ENCODE measurements around the gene HLA-DMB.

The HLA-DMB gene

DNA sequence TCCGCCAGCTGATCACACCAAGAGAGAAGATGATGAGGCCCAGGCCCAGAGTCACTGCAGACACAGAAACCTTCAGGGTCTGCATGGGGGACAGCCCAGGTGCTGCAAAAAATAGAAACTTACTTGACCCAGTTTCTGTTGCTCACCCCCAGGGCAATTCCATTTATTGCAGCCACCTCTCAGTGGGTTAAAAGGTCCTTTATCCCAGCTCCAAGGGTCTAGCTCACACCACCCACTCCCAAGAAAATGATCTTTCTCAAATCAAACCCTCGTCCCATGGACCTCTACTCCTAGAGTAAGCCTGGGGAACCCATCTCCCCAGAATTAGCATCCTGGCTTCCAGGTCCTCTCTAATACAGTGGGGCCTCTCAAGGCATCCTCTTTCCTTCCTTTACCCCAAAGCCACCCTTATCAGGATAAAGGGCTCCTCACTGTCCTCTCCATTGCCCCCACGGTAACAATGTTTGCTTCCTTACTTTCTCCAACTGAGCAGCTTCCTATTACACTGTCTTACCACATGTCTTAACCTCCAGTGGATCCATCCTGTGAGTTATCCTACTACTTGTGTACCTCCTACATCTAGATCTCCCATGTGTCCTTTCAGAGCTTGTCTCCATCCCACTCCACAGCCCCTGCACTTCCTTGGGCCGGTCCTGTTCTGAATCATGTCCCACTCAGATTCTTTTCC lies 5.1 kb downstream of the HLA-DMB start:
- in situ Hi-C loops (cut with MboI; ENCODE audit: low sequenced_read_pairs, unreplicated experiment): no loop called here
- TF ChIP-seq, protein P1, sequence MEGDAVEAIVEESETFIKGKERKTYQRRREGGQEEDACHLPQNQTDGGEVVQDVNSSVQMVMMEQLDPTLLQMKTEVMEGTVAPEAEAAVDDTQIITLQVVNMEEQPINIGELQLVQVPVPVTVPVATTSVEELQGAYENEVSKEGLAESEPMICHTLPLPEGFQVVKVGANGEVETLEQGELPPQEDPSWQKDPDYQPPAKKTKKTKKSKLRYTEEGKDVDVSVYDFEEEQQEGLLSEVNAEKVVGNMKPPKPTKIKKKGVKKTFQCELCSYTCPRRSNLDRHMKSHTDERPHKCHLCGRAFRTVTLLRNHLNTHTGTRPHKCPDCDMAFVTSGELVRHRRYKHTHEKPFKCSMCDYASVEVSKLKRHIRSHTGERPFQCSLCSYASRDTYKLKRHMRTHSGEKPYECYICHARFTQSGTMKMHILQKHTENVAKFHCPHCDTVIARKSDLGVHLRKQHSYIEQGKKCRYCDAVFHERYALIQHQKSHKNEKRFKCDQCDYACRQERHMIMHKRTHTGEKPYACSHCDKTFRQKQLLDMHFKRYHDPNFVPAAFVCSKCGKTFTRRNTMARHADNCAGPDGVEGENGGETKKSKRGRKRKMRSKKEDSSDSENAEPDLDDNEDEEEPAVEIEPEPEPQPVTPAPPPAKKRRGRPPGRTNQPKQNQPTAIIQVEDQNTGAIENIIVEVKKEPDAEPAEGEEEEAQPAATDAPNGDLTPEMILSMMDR (IDR thresholded peaks at IDR 0.05; ENCODE audit: borderline replicate concordance, control extremely low read depth, extremely low read depth, insufficient read depth, missing control alignments): no peak
- no peak for DNase-seq (ENCODE audit: low spot score)

DNA sequence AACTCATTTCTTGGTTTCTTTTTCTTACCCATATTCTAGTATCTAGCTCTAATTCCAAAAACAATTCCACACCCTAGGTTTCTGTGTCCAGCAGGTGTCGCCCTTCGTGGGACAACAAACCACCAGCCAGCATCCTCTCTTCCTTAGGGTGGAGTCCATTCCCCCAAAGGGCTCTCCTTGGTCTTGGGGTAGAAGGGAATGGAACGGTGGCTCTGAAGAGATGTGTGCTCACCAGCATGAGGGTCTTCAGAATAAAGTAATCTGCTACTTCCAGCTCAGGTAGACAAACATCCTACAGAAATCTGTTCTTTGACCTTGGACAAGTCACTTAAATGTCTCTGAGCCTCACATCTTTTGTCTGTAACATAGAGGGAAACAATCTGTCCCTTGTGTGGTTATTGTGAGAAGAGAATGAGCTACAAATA lies 7.2 kb downstream of the HLA-DMB start:
- DNase-seq (ENCODE audit: low spot score): peak; percentile 43
- TF ChIP-seq, protein P1 (IDR thresholded peaks at IDR 0.05; ENCODE audit: borderline replicate concordance, control extremely low read depth, extremely low read depth, insufficient read depth, missing control alignments): peak; percentile 64
- in situ Hi-C loops (cut with MboI; ENCODE audit: low sequenced_read_pairs, unreplicated experiment): no loop called here

DNA sequence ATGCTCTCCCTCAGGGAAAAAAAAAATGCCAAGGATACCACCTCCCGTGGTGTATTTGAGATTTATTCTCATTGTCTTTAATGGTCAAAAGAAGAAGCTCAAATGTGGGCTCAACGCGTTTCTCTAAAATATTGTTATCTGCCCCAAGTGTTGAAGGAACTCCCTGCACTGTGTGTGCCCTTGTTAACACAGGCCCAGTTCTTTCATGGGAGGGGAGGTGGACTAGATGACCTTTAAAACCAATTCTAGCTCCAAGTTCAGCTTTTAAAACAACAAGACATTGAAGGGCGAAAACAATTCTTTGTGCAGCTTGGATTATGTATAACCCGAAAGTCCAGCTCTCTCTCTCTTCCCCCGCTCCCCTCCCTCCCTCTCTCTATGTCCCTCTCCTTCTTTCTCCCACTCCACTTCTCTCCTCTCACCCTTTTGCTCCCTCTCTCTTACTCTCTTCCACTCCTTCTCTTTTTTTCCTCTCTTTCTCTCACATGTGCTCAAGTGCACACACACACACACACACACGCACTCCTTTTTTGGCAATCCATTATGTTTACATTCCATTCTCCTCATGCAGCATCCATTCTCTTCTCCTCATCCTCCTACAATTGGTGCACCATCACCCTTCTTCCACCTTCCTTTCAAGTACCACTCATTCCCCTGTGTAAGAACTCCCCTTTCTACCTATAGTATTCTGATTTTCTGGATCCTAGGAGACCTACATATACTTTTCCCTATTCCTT lies 8.5 kb downstream of the HLA-DMB start:
- in situ Hi-C loops (cut with MboI; ENCODE audit: low sequenced_read_pairs, unreplicated experiment): no loop called here
- TF ChIP-seq, protein P1 (IDR thresholded peaks at IDR 0.05; ENCODE audit: borderline replicate concordance, control extremely low read depth, extremely low read depth, insufficient read depth, missing control alignments): no peak
- DNase-seq (ENCODE audit: low spot score): no peak

DNA sequence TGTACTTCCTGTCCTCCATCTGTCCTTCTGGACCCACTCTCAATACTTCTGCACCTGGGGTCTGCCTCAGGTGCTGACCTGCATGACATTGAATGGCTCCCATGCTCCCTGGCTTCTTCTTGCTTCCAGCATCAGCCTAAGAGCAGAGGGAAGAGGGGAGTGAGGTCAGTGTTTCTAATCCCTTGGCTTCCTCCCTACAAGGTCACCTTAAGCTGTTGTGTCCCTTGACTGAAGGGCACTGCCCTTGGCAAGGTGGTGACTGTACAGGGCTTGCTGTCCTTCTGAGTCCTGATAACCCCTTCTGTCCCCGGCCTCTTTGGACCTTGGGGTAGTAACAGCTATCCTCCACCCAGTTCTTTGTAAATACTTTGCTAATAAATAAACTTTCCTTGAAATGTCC lies 9.6 kb downstream of the HLA-DMB start:
- TF ChIP-seq, protein P1 (IDR thresholded peaks at IDR 0.05; ENCODE audit: borderline replicate concordance, control extremely low read depth, extremely low read depth, insufficient read depth, missing control alignments): no peak
- DNase-seq (ENCODE audit: low spot score): no peak
- in situ Hi-C loops (cut with MboI; ENCODE audit: low sequenced_read_pairs, unreplicated experiment): no loop called here

DNA sequence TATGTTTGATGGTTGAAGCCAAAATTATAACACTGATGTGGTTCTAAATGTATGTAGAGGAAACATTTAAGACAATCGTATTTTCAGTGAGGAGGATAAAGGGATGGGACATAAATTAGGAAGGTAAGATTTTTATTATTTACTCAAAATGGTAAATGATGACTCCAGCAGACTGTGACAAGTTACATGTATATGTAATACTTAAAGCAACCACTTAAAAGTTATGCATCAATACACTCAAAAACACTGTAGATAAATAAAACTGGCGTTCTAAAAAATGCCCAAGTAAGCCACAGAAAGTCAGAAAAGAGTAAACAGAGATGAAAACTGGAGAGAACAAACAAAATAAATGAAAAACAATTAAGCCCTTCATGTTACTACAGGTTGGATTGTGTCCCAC lies 18.7 kb downstream of the HLA-DMB start:
- in situ Hi-C loops (cut with MboI; ENCODE audit: low sequenced_read_pairs, unreplicated experiment): no loop called here
- TF ChIP-seq, protein P1 (IDR thresholded peaks at IDR 0.05; ENCODE audit: borderline replicate concordance, control extremely low read depth, extremely low read depth, insufficient read depth, missing control alignments): no peak
- no peak for DNase-seq (ENCODE audit: low spot score)

DNA sequence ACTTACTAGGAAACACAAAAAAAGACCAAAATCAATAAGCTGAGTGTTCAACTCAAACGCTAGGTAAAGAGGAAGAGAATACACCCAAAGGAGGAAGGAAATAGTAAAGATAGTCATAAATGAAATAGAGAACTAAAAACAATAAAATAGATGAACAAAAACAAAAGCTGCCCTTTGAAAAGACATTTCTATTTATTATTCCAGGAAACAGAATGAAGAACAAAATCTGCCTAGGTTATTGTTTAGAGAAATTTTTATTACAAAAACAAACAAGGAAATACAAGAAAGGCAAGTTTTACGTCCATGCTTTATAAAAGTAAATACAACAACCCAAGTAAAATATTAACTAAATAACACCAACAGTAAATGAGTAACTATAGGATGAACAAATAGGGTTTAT lies 20.1 kb downstream of the HLA-DMB start:
- in situ Hi-C loops (cut with MboI; ENCODE audit: low sequenced_read_pairs, unreplicated experiment): no loop called here
- TF ChIP-seq, protein P1 (IDR thresholded peaks at IDR 0.05; ENCODE audit: borderline replicate concordance, control extremely low read depth, extremely low read depth, insufficient read depth, missing control alignments): no peak
- DNase-seq (ENCODE audit: low spot score): no peak

Measured in GM13976 (cell line).